Tibial nerve (tissue), 4 donors: Measurements from ENCODE around the gene SCARF1.
A peak's percentile ranks its signal among the peaks of the same experiment; 100 is the strongest.

ENCODE experiments used
- EP300 ChIP-seq, 2 donors: sonication (generic); formaldehyde crosslinking; IDR thresholded peaks; one replicate each; pipeline ENCODE4 v1.6.1; 2017; ENCODE audit warnings: antibody characterized with exemption in 2 of 2, mild to moderate bottlenecking in 1 of 2
- POLR2A ChIP-seq, 2 donors: fragments of 450-650 bp; IDR thresholded peaks; one replicate each; pipeline ENCODE4 v1.6.1; 2017; ENCODE audit warnings: antibody characterized with exemption in 2 of 2, mild to moderate bottlenecking in 2 of 2, moderate library complexity in 2 of 2
- TF ChIP-seq, protein P1 (sequence below), 5 experiments: fragments of 200-600 bp in 3 of 5; fragments of 450-650 bp in 2 of 5; sonication (generic) in 3 of 5; IDR thresholded peaks; one replicate each; pipeline ENCODE4 v1.5.1; 2016 to 2019; ENCODE audit warnings: antibody characterized with exemption in 5 of 5, mild to moderate bottlenecking in 3 of 5, moderate library complexity in 2 of 5

DNA sequence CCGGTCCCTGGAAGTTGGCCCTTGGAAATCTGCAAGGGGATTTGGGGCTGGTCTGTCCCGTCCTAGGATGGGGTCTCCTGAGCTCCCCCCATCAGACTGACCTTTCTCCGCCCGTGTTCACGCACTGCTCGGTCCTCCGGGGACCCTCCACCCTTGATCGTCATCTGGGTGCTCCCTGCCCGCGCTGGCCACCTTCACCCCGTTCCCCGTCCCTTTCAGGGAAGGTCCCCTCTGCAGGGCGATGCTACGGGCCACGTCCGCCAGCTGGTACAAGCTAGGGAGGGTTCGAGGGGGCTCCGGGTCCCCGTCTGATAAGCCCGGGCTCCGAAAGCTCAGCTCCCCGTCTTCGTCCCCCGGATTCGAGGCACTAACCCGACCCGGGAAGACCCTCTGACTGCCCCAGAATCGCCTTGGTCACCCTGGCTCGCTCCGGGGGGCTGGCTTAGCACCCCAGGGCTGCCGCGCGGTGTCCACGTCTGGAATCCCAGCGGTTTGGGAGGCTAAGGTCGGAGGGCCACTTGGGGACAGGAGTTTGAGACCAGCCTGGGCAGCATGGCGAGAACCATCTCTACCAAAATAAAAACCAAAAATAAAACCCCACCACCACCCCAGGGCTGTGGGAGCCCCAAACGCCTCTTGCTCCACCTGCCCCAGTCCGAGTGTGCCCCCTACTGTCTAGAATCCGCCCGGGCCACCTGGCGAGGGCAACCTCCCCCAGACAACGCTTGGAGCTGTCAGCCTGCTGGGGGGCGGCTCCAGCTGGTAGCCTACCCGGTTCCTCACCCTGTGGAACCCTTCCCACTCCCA, 15.8 kb downstream of the SCARF1 start:
- TF ChIP-seq, protein P1, sequence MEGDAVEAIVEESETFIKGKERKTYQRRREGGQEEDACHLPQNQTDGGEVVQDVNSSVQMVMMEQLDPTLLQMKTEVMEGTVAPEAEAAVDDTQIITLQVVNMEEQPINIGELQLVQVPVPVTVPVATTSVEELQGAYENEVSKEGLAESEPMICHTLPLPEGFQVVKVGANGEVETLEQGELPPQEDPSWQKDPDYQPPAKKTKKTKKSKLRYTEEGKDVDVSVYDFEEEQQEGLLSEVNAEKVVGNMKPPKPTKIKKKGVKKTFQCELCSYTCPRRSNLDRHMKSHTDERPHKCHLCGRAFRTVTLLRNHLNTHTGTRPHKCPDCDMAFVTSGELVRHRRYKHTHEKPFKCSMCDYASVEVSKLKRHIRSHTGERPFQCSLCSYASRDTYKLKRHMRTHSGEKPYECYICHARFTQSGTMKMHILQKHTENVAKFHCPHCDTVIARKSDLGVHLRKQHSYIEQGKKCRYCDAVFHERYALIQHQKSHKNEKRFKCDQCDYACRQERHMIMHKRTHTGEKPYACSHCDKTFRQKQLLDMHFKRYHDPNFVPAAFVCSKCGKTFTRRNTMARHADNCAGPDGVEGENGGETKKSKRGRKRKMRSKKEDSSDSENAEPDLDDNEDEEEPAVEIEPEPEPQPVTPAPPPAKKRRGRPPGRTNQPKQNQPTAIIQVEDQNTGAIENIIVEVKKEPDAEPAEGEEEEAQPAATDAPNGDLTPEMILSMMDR (IDR thresholded peaks at IDR 0.05) = peak; percentile 56 to 75 (median 62)
- TF ChIP-seq EP300 (IDR thresholded peaks at IDR 0.05) (no peak), POLR2A (IDR thresholded peaks at IDR 0.05) (no peak)
